ENCODE data around the gene MAN2B2.
"Not testable (repeated sequence)": the region's sequence is repeated elsewhere in the genome, so short reads cannot be mapped to it uniquely, and the experiment has no call there.

Gene MAN2B2

GRCh38 chr4:6617246-6617645 lies 42.3 kb downstream of the MAN2B2 start:
- no peak for DNase-seq (ENCODE audit: low read depth)

- no peak for DNase-seq (ENCODE audit: low read depth)
Measured at GRCh38 chr4:6618386-6619115, 43.6 kb downstream of the MAN2B2 start.

- no peak for DNase-seq (ENCODE audit: low read depth)
Measured at GRCh38 chr4:6619116-6619465, 44.1 kb downstream of the MAN2B2 start.

GRCh38 chr4:6619466-6620255 lies 44.7 kb downstream of the MAN2B2 start:
- DNase-seq (ENCODE audit: low read depth): no peak

- DNase-seq (ENCODE audit: low read depth): no peak
Measured at GRCh38 chr4:6620296-6620695, 45.3 kb downstream of the MAN2B2 start.

- DNase-seq (ENCODE audit: low read depth): no peak
Measured at GRCh38 chr4:6620891-6621555, 46.0 kb downstream of the MAN2B2 start.

GRCh38 chr4:6621556-6621927 lies 46.6 kb downstream of the MAN2B2 start:
- no peak for DNase-seq (ENCODE audit: low read depth)

- no peak for DNase-seq (ENCODE audit: low read depth)
Measured at GRCh38 chr4:6622744-6623143, 47.8 kb downstream of the MAN2B2 start.

- no peak for DNase-seq (ENCODE audit: low read depth)
Measured at GRCh38 chr4:6625256-6625655, 50.3 kb downstream of the MAN2B2 start.

GRCh38 chr4:6626066-6626465 lies 51.1 kb downstream of the MAN2B2 start:
- no peak for DNase-seq (ENCODE audit: low read depth)

- DNase-seq (ENCODE audit: low read depth): no peak
Measured at GRCh38 chr4:6627832-6628231, 52.8 kb downstream of the MAN2B2 start.

GRCh38 chr4:6628484-6628883 lies 53.5 kb downstream of the MAN2B2 start:
- DNase-seq (ENCODE audit: low read depth): not testable (repeated sequence)

- no peak for DNase-seq (ENCODE audit: low read depth)
Measured at GRCh38 chr4:6632125-6632524, 57.1 kb downstream of the MAN2B2 start.

GRCh38 chr4:6633091-6633906 lies 58.3 kb downstream of the MAN2B2 start:
- no peak for DNase-seq (ENCODE audit: low read depth)

GRCh38 chr4:6634746-6635145 lies 59.8 kb downstream of the MAN2B2 start:
- no peak for DNase-seq (ENCODE audit: low read depth)

GRCh38 chr4:6639137-6639680 lies 64.2 kb downstream of the MAN2B2 start:
- DNase-seq (ENCODE audit: low read depth): no peak

GRCh38 chr4:6640292-6641163 lies 65.5 kb downstream of the MAN2B2 start, which contains the start of gene MRFAP1:
MRFAP1 (plus strand) TSS chr4:6640685; CDS start chr4:6640863, 178 bp downstream.
- peak; percentile 88 for DNase-seq (ENCODE audit: low read depth)

- no peak for DNase-seq (ENCODE audit: low read depth)
Measured at GRCh38 chr4:6641164-6641970, 66.4 kb downstream of the MAN2B2 start.

GRCh38 chr4:6641971-6642320 lies 67.0 kb downstream of the MAN2B2 start:
- no peak for DNase-seq (ENCODE audit: low read depth)
